ENCODE data around the gene KLHL29. TPM values are rescaled to one million over a fixed set of nuclear protein-coding genes. Genes with fewer than 3 reads are reported as not detected.

Gene KLHL29
- total and polyA plus RNA-seq, 7 experiments from 2014 or later, result 0.59 to 6.5 (median 5.6) TPM

DNA sequence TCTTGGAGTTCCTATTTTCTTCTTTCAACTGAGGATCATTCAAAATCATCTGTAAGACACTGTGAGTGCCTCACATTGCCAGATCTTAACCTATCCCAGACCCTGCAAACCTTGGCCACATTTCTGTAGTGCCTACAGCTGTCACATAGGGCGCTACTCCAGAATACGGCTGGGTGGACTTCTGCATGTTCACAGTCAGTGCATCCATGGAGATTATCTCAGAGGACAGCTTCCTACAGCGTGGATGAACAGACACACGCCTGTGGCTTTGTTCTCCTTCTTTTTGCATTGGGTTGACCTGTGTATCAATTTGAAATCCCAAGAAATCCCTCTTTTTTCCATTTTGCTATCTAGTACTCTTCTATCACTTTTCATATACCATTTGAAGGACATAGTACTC is 1.9 kb upstream of the KLHL29 start:
- Mint-ChIP-seq H3K27me3 (peaks cover 9 to 65% (median 24%) of the 10 kb centered on the region in 5 donors), H3K9me3 (no peaks in the 10 kb centered on the region), H3K36me3 (peaks cover 0 to 3% (median 0%) of the 10 kb centered on the region in 5 donors), H3K4me1 (peaks cover 17 to 34% (median 28%) of the 10 kb centered on the region in 7 donors), H3K27ac (peak overlapping the region in 2 of 9 donors; percentile 32 to 74), H3K4me3 (peak overlapping the region in 2 of 10 donors; percentile 43 to 51)
- Histone ChIP-seq H3K4me3 (ENCODE audit: low read length) (no peak overlapping the region), H3K27me3 (ENCODE audit: control insufficient read depth in 2 of 2, insufficient read depth in 2 of 2, low read length in 2 of 2) (peaks cover 0 to 2% of the 10 kb centered on the region in 2 donors), H3K27ac (ENCODE audit: low read depth, low read length) (no peak overlapping the region), H3K9me3 (ENCODE audit: control insufficient read depth in 2 of 3, low read length in 3 of 3) (no peaks in the 10 kb centered on the region), H3K4me1 (ENCODE audit: control insufficient read depth in 2 of 2, insufficient read depth in 2 of 2, low read length in 2 of 2) (peaks cover 0 to 24% of the 10 kb centered on the region in 2 donors), H3K36me3 (ENCODE audit: control insufficient read depth in 2 of 3, insufficient read depth in 3 of 3, low read length in 3 of 3) (no peaks in the 10 kb centered on the region)
- intact Hi-C loops (cut with micrococcal nuclease), result loop anchor here (5.0 to 10.0 kb wide), 3 partner anchors 149 to 694 kb away; partner anchors contain the start of genes ATAD2B (in 1 of the 2) and SF3B6 (in 1 of the 2)
- ATAC-seq (no peak), DNase-seq (no peak)
- ChIA-PET CTCF (no interaction called here), POLR2A (interaction anchor here (0.5 kb wide), 1 partner anchor 53 kb away, joined by 3 read pairs; no protein-coding TSS in a partner anchor)

DNA sequence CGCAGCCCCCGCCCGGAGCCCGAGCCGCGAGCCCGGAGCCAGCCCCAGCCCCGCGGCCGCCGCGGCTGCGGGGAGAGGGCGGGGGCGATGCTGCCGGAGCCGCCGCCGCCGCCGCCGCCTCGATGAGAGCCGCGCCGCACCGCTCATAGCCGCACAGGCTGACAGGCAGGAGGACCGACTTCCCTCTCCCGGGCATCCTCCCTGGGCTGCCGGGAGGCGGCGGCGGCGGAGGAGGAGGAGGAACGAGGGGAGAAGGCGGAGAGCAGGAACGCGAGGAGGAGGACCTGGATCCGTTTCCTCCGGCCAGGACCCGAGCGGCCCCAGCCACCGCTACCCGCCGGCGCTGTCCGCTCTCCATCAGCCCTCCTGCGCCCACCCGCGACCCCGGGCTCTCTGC is 370 bp downstream of the KLHL29 start:
- Histone ChIP-seq H3K4me3 (ENCODE audit: low read length) (no peak overlapping the region), H3K4me1 (ENCODE audit: control insufficient read depth in 2 of 2, insufficient read depth in 2 of 2, low read length in 2 of 2) (peaks cover 0 to 18% of the 10 kb centered on the region in 2 donors), H3K36me3 (ENCODE audit: control insufficient read depth in 2 of 3, insufficient read depth in 3 of 3, low read length in 3 of 3) (no peaks in the 10 kb centered on the region), H3K27ac (ENCODE audit: low read depth, low read length) (no peak overlapping the region), H3K27me3 (ENCODE audit: control insufficient read depth in 2 of 2, insufficient read depth in 2 of 2, low read length in 2 of 2) (peaks cover 0 to 2% of the 10 kb centered on the region in 2 donors), H3K9me3 (ENCODE audit: control insufficient read depth in 2 of 3, low read length in 3 of 3) (no peaks in the 10 kb centered on the region)
- H3K4me3 Mint-ChIP-seq, result peak overlapping the region in 6 of 10 donors; percentile 12 to 97 (median 53)
- intact Hi-C loops (cut with micrococcal nuclease), result loop anchor here in 1 of 2 donors (1.0 to 10.0 kb wide), 4 partner anchors 67 to 691 kb away; partner anchors contain the start of genes ATAD2B and SF3B6
- H3K27ac Mint-ChIP-seq, result no peak overlapping the region
- H3K9me3 Mint-ChIP-seq, result no peaks in the 10 kb centered on the region
- H3K27me3 Mint-ChIP-seq, result peaks cover 23 to 78% (median 45%) of the 10 kb centered on the region in 5 donors
- DNase-seq (peak in 4 of 9 donors; percentile 19 to 39 (median 21)), ATAC-seq (peak; percentile 60)
- ChIA-PET POLR2A (interaction anchor here (1.0 to 1.7 kb wide), 3 partner anchors 9 to 19 kb away, joined by 4 to 9 read pairs (median 4); no protein-coding TSS in a partner anchor), CTCF (no interaction called here)
- H3K4me1 Mint-ChIP-seq, result peaks cover 14 to 42% (median 37%) of the 10 kb centered on the region in 7 donors
- H3K36me3 Mint-ChIP-seq, result peaks cover 0 to 3% (median 0%) of the 10 kb centered on the region in 5 donors

DNA sequence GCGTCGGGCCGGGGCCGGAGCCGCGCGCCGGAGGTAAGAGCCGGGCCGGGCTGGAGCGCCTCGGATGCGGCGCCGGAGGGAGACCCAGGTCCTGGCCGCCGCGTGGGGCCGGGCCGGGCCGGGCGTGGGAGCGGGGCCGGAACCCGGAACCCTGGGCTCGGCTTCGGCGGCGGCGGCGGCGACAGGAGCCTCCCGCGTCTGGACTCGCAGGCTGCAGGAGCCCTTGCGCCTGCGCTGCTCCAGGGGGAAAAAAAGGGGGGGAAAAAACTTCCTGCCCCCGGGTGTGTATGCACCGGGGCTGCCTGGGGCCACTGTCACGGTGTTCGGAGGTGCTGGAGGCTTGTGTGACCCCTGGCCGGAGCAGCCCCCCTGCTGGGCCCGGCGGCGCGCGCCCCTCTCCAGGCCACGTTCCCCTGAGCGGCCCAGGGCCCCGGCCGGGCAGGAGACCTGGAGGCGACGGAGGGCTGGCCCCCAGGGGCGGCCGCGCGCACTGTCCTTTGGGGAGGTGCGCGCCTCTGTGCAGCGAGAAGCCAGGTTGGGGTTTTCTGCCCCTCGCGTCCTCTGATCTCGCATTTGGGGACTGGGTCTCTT is 864 bp downstream of the KLHL29 start:
- H3K27ac ChIP-seq (ENCODE audit: low read depth, low read length), result no peak overlapping the region
- intact Hi-C loops (cut with micrococcal nuclease), result loop anchor here in 1 of 2 donors (1.0 to 10.0 kb wide), 4 partner anchors 66 to 691 kb away; partner anchors contain the start of genes ATAD2B and SF3B6
- peaks cover 0 to 1% (median 0%) of the 10 kb centered on the region in 5 donors for H3K36me3 Mint-ChIP-seq
- no peaks in the 10 kb centered on the region for H3K9me3 Mint-ChIP-seq
- H3K27me3 ChIP-seq (ENCODE audit: control insufficient read depth in 2 of 2, insufficient read depth in 2 of 2, low read length in 2 of 2), result peaks cover 0 to 2% of the 10 kb centered on the region in 2 donors
- peak overlapping the region in 4 of 9 donors; percentile 9 to 66 (median 25) for H3K27ac Mint-ChIP-seq
- peak overlapping the region; percentile 46 for H3K4me3 ChIP-seq (ENCODE audit: low read length)
- ATAC-seq (no peak), DNase-seq (peak in 1 of 9 donors; percentile 16)
- no peaks in the 10 kb centered on the region for H3K36me3 ChIP-seq (ENCODE audit: control insufficient read depth in 2 of 3, insufficient read depth in 3 of 3, low read length in 3 of 3)
- H3K4me1 Mint-ChIP-seq, result peaks cover 10 to 39% (median 33%) of the 10 kb centered on the region in 7 donors
- peaks cover 23 to 75% (median 46%) of the 10 kb centered on the region in 5 donors for H3K27me3 Mint-ChIP-seq
- ChIA-PET POLR2A (interaction anchor here (1.0 to 1.9 kb wide), 5 partner anchors 8 to 146 kb away, joined by 4 to 6 read pairs (median 4); no protein-coding TSS in a partner anchor), CTCF (interaction anchor here (1.5 kb wide), 1 partner anchor 11 kb away, joined by 3 read pairs; no protein-coding TSS in a partner anchor)
- peak overlapping the region; percentile 82 to 98 (median 88) for H3K4me3 Mint-ChIP-seq
- peaks cover 0 to 14% of the 10 kb centered on the region in 2 donors for H3K4me1 ChIP-seq (ENCODE audit: control insufficient read depth in 2 of 2, insufficient read depth in 2 of 2, low read length in 2 of 2)
- H3K9me3 ChIP-seq (ENCODE audit: control insufficient read depth in 2 of 3, low read length in 3 of 3), result no peaks in the 10 kb centered on the region

DNA sequence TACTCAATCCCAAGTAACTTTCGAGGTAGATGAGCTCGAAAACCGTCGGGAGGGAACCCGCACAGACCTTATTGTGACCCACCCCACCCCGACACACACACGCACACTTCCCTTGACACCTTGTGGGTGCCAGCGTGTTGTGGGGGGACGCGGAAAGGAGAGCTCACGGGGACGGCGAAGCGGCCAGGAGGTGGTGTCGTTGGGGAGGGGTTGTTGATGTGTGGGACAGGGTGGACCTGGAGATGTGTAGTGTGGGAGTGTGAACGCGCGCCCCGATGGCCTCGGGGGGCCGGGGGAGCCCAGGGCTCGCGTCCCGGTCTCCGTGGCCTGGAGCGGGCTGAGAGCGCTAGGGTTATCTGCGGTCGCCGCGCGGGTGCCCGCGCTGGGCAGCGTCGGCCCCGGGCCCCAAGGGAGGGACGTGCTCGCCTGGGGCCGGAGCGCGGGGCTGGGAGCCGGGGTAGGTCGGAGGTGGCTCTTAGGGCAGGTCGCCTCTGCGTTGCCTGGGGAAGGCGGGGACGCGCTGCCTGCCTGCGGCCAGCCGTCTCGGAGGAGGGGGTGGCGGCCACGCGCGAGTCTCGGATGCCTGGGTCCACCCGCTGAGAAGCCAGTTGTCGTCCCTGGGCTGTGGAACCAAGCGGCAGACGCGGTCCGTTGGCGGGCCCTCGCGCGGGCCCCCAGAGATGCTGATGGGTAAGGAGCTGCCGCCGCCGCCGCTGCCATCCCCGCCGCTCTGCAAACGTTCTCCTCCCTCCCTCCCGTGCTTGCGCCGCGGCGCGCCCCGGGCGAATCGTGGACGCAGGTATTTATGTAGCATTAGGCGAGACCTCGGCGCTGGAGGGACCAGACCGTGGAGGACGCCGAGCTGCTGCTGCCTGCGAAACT is 1.6 kb downstream of the KLHL29 start:
- peak overlapping the region in 4 of 9 donors; percentile 9 to 66 (median 25) for H3K27ac Mint-ChIP-seq
- peaks cover 0 to 2% of the 10 kb centered on the region in 2 donors for H3K27me3 ChIP-seq (ENCODE audit: control insufficient read depth in 2 of 2, insufficient read depth in 2 of 2, low read length in 2 of 2)
- no peaks in the 10 kb centered on the region for H3K36me3 ChIP-seq (ENCODE audit: control insufficient read depth in 2 of 3, insufficient read depth in 3 of 3, low read length in 3 of 3)
- no peaks in the 10 kb centered on the region for H3K36me3 Mint-ChIP-seq
- no peak overlapping the region for H3K27ac ChIP-seq (ENCODE audit: low read depth, low read length)
- peak overlapping the region; percentile 82 to 98 (median 88) for H3K4me3 Mint-ChIP-seq
- H3K9me3 Mint-ChIP-seq, result no peaks in the 10 kb centered on the region
- intact Hi-C loops (cut with micrococcal nuclease), result loop anchor here in 1 of 2 donors (5.0 to 10.0 kb wide), 2 partner anchors 66 to 538 kb away; partner anchors contain the start of gene ATAD2B
- H3K4me1 ChIP-seq (ENCODE audit: control insufficient read depth in 2 of 2, insufficient read depth in 2 of 2, low read length in 2 of 2), result peaks cover 0 to 15% of the 10 kb centered on the region in 2 donors
- H3K9me3 ChIP-seq (ENCODE audit: control insufficient read depth in 2 of 3, low read length in 3 of 3), result no peaks in the 10 kb centered on the region
- H3K27me3 Mint-ChIP-seq, result peaks cover 28 to 78% (median 52%) of the 10 kb centered on the region in 5 donors
- peak in 4 of 9 donors; percentile 19 to 29 (median 24) for DNase-seq
- H3K4me3 ChIP-seq (ENCODE audit: low read length), result peak overlapping the region; percentile 46
- ATAC-seq, result no peak
- CTCF ChIA-PET, result interaction anchor here (1.5 kb wide), 1 partner anchor 11 kb away, joined by 3 read pairs; no protein-coding TSS in a partner anchor
- POLR2A ChIA-PET, result interaction anchor here (1.0 to 1.9 kb wide), 3 partner anchors 10 to 146 kb away, joined by 4 to 6 read pairs (median 6); no protein-coding TSS in a partner anchor
- peaks cover 10 to 39% (median 33%) of the 10 kb centered on the region in 7 donors for H3K4me1 Mint-ChIP-seq

DNA sequence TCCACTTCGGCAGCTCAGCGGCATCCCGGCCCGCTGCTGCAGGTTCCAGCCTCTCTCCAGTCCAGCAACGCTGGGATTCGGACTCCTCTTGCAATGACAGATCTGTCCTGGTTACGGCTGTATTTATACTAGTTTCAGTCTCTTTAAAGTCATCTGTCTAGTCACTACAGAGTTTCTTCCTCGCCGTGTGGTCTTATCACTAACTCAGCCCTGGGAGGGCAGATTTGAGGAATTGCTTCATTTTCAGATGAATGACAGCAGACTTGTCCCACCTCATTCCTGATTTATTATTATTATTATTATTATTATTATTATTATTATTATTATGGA is 2.2 kb downstream of the KLHL29 start:
- CTCF ChIA-PET, result interaction anchor here (1.5 kb wide), 1 partner anchor 10 kb away, joined by 3 read pairs; no protein-coding TSS in a partner anchor
- no peaks in the 10 kb centered on the region for H3K9me3 ChIP-seq (ENCODE audit: control insufficient read depth in 2 of 3, low read length in 3 of 3)
- H3K9me3 Mint-ChIP-seq, result no peaks in the 10 kb centered on the region
- ATAC-seq (no peak), DNase-seq (no peak)
- H3K4me3 ChIP-seq (ENCODE audit: low read length), result peak overlapping the region; percentile 46
- H3K36me3 Mint-ChIP-seq, result no peaks in the 10 kb centered on the region
- peaks cover 0 to 2% of the 10 kb centered on the region in 2 donors for H3K27me3 ChIP-seq (ENCODE audit: control insufficient read depth in 2 of 2, insufficient read depth in 2 of 2, low read length in 2 of 2)
- peaks cover 0 to 14% of the 10 kb centered on the region in 2 donors for H3K4me1 ChIP-seq (ENCODE audit: control insufficient read depth in 2 of 2, insufficient read depth in 2 of 2, low read length in 2 of 2)
- H3K27ac Mint-ChIP-seq, result no peak overlapping the region
- peaks cover 32 to 79% (median 56%) of the 10 kb centered on the region in 5 donors for H3K27me3 Mint-ChIP-seq
- H3K4me3 Mint-ChIP-seq, result peak overlapping the region; percentile 79 to 98 (median 84)
- intact Hi-C loops (cut with micrococcal nuclease), result loop anchor here in 1 of 2 donors (5.0 to 10.0 kb wide), 2 partner anchors 65 to 538 kb away; partner anchors contain the start of gene ATAD2B
- H3K36me3 ChIP-seq (ENCODE audit: control insufficient read depth in 2 of 3, insufficient read depth in 3 of 3, low read length in 3 of 3), result no peaks in the 10 kb centered on the region
- no peak overlapping the region for H3K27ac ChIP-seq (ENCODE audit: low read depth, low read length)
- peaks cover 10 to 42% (median 34%) of the 10 kb centered on the region in 7 donors for H3K4me1 Mint-ChIP-seq
- POLR2A ChIA-PET, result interaction anchor here (1.9 kb wide), 1 partner anchor 145 kb away, joined by 6 read pairs; no protein-coding TSS in a partner anchor

DNA sequence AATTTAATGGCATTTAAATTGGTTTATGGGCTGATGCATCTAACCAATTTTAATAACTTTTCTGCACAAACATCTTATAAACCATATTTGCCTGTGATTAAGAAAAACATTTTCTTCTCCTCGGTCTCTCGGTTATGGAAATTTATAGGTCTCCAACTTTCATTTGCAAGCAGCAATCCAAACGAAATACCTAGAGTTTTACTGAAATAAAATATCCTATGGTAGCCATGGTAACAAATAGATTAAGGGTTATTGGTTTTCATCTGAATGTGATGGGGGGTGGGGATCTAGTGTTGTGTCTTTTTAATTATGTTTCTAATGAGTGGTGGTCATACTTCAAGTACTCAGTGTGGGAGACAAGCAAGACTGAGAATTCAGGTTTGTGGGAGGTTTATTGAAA is 2.9 kb downstream of the KLHL29 start:
- peaks cover 0 to 14% of the 10 kb centered on the region in 2 donors for H3K4me1 ChIP-seq (ENCODE audit: control insufficient read depth in 2 of 2, insufficient read depth in 2 of 2, low read length in 2 of 2)
- Mint-ChIP-seq H3K4me1 (peaks cover 10 to 47% (median 38%) of the 10 kb centered on the region in 7 donors), H3K4me3 (peak overlapping the region in 7 of 10 donors; percentile 11 to 97 (median 59)), H3K27me3 (peaks cover 37 to 76% (median 56%) of the 10 kb centered on the region in 5 donors), H3K36me3 (no peaks in the 10 kb centered on the region), H3K9me3 (no peaks in the 10 kb centered on the region), H3K27ac (no peak overlapping the region)
- peaks cover 0 to 2% of the 10 kb centered on the region in 2 donors for H3K27me3 ChIP-seq (ENCODE audit: control insufficient read depth in 2 of 2, insufficient read depth in 2 of 2, low read length in 2 of 2)
- intact Hi-C loops (cut with micrococcal nuclease), result loop anchor here in 1 of 2 donors (5.0 to 10.0 kb wide), 2 partner anchors 64 to 537 kb away; partner anchors contain the start of gene ATAD2B
- ATAC-seq, result no peak
- POLR2A ChIA-PET, result no interaction called here
- no peak overlapping the region for H3K27ac ChIP-seq (ENCODE audit: low read depth, low read length)
- H3K36me3 ChIP-seq (ENCODE audit: control insufficient read depth in 2 of 3, insufficient read depth in 3 of 3, low read length in 3 of 3), result no peaks in the 10 kb centered on the region
- CTCF ChIA-PET, result no interaction called here
- DNase-seq, result no peak
- H3K9me3 ChIP-seq (ENCODE audit: control insufficient read depth in 2 of 3, low read length in 3 of 3), result no peaks in the 10 kb centered on the region
- no peak overlapping the region for H3K4me3 ChIP-seq (ENCODE audit: low read length)

Data from naive thymus-derived CD4-positive, alpha-beta T cell (primary cell).